HG03565 (cell line): ENCODE measurements around the gene MYH14.
"Not testable (repeated sequence)": the region's sequence is repeated elsewhere in the genome, so short reads cannot be mapped to it uniquely, and the experiment has no call there.

Source experiments
- ATAC-seq: cut with Tn5 transposase; IDR thresholded peaks from one replicate; pipeline ENCODE4 v1.9.1; 2021; ENCODE audit warnings: mild to moderate bottlenecking, moderate library complexity; ENCODE audit not compliant: unreplicated experiment

The MYH14 gene

GRCh38 chr19:50330365-50331078 lies 127.1 kb downstream of the MYH14 start:
- no peak for ATAC-seq

- no peak for ATAC-seq
These were observed 128.0 kb downstream of the MYH14 start for GRCh38 chr19:50331221-50331993.

- ATAC-seq: no peak
These were observed 128.5 kb downstream of the MYH14 start for GRCh38 chr19:50331994-50332243.

GRCh38 chr19:50332244-50333038 lies 129.0 kb downstream of the MYH14 start:
- no peak for ATAC-seq

GRCh38 chr19:50333235-50333736 lies 129.9 kb downstream of the MYH14 start:
- ATAC-seq: peak; percentile 46

GRCh38 chr19:50333737-50334617 lies 130.6 kb downstream of the MYH14 start:
- peak; percentile 23 for ATAC-seq

GRCh38 chr19:50334741-50335421 lies 131.5 kb downstream of the MYH14 start:
- ATAC-seq: no peak

- not testable (repeated sequence) for ATAC-seq
These were observed 133.6 kb downstream of the MYH14 start for GRCh38 chr19:50337031-50337430.

GRCh38 chr19:50340331-50340730 lies 136.9 kb downstream of the MYH14 start:
- ATAC-seq: no peak

GRCh38 chr19:50341091-50341564 lies 137.7 kb downstream of the MYH14 start:
- peak; percentile 55 for ATAC-seq

GRCh38 chr19:50344661-50345318 lies 141.4 kb downstream of the MYH14 start:
- ATAC-seq: peak; percentile 34

- ATAC-seq: peak; percentile 47
These were observed 143.7 kb downstream of the MYH14 start for GRCh38 chr19:50347089-50347581.

- ATAC-seq: no peak
These were observed 146.0 kb downstream of the MYH14 start for GRCh38 chr19:50349277-50350057.

- no peak for ATAC-seq
These were observed 148.8 kb downstream of the MYH14 start for GRCh38 chr19:50352242-50352641.

- not testable (repeated sequence) for ATAC-seq
These were observed 150.1 kb downstream of the MYH14 start for GRCh38 chr19:50353487-50353880.

- no peak for ATAC-seq
These were observed 153.3 kb downstream of the MYH14 start for GRCh38 chr19:50356691-50357177.

- peak; percentile 43 for ATAC-seq
These were observed 154.0 kb downstream of the MYH14 start for GRCh38 chr19:50357178-50358100.
